Stomach (tissue), 4 donors: ENCODE measurements around the gene MRGPRE.

Source experiments
- CTCF ChIP-seq, 7 experiments: fragments of 450-650 bp in 4 of 7; fragments of 200-600 bp in 3 of 7; sonication (generic) in 3 of 7; IDR thresholded peaks; one replicate each; pipeline ENCODE4 v1.5.1; 2016 to 2019; ENCODE audit warnings: antibody characterized with exemption in 7 of 7, control low read depth in 2 of 7, mild to moderate bottlenecking in 1 of 7
- EP300 ChIP-seq: sonication (generic); formaldehyde crosslinking; IDR thresholded peaks from one replicate; pipeline ENCODE4 v1.6.1; 2017; ENCODE audit warnings: antibody characterized with exemption
- POLR2AphosphoS5 ChIP-seq, 3 donors: sonication (generic); formaldehyde crosslinking; IDR thresholded peaks; one replicate each; pipeline ENCODE4 v1.6.1; 2016; ENCODE audit warnings: antibody characterized with exemption in 3 of 3

GRCh38 chr11:3243880-3244279 lies 11.7 kb upstream of the MRGPRE start:
- TF ChIP-seq CTCF (IDR thresholded peaks at IDR 0.05) (no peak), EP300 (no peak), POLR2AphosphoS5 (IDR thresholded peaks at IDR 0.05) (no peak)
